OCI-M2 (cell line): ENCODE data around the gene TMCC3.

Experiments used
- DNase-seq: peaks from one replicate; lab custom pipeline; 2025; ENCODE audit not compliant: unreplicated experiment; lab: John Stamatoyannopoulos, UW

Gene TMCC3

DNA sequence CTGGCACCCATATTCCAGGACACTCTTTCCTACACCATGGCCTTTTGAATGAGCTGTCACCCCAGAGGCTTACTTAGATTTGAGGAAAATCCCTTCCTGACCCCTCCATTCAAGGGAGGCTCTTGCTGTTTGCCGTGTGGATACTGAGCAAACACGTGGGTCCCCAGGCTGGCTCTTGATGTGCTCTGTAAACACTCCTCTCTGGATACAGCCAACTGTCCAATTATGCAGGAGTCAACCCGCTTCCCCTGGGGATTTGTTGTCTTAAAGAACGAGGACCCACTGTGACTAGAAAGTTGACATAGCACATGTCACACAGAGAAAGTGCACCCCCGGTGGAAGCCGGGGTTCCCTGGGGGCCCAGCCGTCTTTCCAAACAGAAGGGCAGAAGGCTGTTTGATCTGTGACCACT, 114.8 kb downstream of the TMCC3 start:
- no peak for DNase-seq

DNA sequence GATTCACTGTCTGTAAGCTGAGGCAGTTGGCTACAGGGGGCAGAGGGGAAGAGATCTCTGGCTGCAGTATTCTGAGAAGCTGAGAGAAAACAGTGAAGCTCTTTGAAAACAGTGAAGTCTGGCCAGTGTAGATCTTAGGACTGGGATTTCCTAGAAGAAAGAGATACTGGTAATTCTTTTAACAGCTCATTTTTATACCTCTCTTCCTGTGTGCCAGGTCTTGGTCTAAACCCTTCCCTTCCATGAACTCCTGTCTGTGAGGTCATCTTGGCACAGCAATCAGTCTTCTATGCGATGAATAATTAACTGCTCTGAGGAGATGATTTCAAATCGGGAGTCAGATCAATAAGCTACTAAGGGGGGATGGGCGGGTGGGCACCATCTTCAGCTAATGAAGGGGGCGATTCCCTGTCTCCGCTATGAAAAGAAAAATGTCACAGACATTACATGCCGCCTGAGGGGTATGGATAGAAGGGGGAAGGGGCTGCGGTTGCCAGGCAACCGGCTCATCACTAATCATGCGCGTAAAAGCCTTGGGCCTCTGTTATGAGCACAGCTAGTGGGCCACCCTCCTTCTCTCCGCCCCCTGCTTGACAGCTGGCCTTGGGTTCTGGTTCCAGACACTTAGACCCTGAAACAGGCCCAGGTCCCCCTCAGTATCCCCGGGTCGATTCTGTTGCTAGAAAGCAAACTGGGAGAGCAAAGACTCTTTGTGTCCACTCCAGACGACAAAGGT, 115.4 kb downstream of the TMCC3 start:
- no peak for DNase-seq

GRCh38 chr12:94534278-94534677, 116.1 kb downstream of the TMCC3 start:
- no peak for DNase-seq

DNA sequence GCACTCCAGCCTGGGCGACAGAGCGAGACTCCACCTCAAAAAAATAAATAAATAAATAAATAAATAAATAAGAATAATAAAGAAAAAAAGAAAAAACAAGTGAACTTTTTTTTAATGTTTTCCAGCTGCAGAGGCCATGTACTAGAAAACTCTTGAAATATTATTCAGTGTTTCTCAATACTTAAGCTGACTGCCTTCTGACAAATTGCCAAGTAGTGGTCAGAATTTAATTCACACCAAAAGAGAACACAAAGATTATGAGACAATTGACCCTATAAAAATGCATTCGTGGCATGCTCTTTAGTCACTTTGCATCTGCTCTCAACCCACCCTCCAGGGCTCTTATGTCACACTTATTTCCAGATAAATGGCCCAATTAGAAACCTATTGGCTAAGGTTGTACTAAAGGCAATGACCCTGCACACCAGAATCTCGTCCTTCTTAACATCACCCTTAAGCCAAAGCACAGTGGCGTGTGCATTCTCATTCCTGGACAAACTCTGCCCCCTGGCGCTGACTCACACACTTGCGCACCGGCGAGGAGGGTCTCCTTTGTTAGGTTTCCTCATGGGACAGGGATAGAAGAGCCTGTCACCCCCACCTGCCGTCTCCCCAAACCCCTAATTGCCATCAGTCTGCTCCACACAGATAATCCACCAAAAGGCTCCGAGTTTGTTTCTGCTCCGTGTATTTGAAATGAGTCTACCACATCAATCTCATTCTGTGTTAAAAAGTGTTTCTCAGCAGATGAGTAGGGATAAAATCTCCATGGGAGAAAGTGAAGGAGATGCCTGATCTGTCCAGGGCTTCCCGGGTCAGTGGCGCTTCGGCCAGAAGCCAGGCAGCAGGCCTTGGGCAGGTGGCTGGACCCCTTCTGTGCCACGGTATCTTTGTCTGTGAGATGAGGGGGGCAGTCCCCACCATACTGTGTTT, 117.6 kb downstream of the TMCC3 start:
- no peak for DNase-seq

GRCh38 chr12:94531196-94531720, 119.1 kb downstream of the TMCC3 start:
- no peak for DNase-seq

GRCh38 chr12:94525951-94526350, 124.4 kb downstream of the TMCC3 start:
- no peak for DNase-seq
